Omental fat pad (tissue), 4 donors: ENCODE results near the gene FSCN2. TPM values are rescaled to one million over a fixed set of nuclear protein-coding genes. Genes with fewer than 3 reads are reported as not detected.

Experiments used
- ATAC-seq: fragments of 150-250 bp; one replicate; pipeline ENCODE4 v1.9.1; 2016; ENCODE audit warnings: mild to moderate bottlenecking, moderate library complexity; ENCODE audit not compliant: low FRiP score
- DNase-seq: peaks from one replicate; pipeline ENCODE4 v3.0.0-alpha.2; 2019; ENCODE audit warnings: low spot score
- CTCF ChIP-seq, 3 donors: fragments of 450-650 bp; IDR thresholded peaks; one replicate each; pipeline ENCODE4 v1.5.1; 2016 to 2017; ENCODE audit warnings: antibody characterized with exemption in 3 of 3, mild to moderate bottlenecking in 3 of 3, moderate library complexity in 2 of 3
- total RNA-seq, 4 donors: library from RNA; depleted of rRNA; stranded (reverse); fragments of >200 nt; gene quantifications; one replicate each; pipeline ENCODE4 v1.1.0, GENCODE V29; 2016

Gene FSCN2
- total RNA-seq, 4 donors from 2014 or later, result 0.31 to 0.95 (median 0.36) TPM; not detected in 1

GRCh38 chr17:81523402-81524038, 4.7 kb upstream of the FSCN2 start:
- ATAC-seq, result no peak
- TF ChIP-seq CTCF (IDR thresholded peaks at IDR 0.05), result no peak

GRCh38 chr17:81524039-81524864, 3.9 kb upstream of the FSCN2 start:
- no peak for ATAC-seq
- TF ChIP-seq CTCF (IDR thresholded peaks at IDR 0.05), result no peak
- DNase-seq, result no peak

More at GRCh38 chr17:81523402-81524038, 4.7 kb upstream of the FSCN2 start:
- DNase-seq, result no peak

GRCh38 chr17:81524865-81525159, 3.4 kb upstream of the FSCN2 start:
- DNase-seq (no peak), ATAC-seq (no peak)
- TF ChIP-seq CTCF (IDR thresholded peaks at IDR 0.05), result no peak

- TF ChIP-seq CTCF (IDR thresholded peaks at IDR 0.05), result no peak
- DNase-seq (no peak), ATAC-seq (no peak)
Measured at GRCh38 chr17:81526662-81527571, 1.3 kb upstream of the FSCN2 start.

GRCh38 chr17:81528384-81528650, 140 bp downstream of the FSCN2 start:
- no peak for TF ChIP-seq CTCF (IDR thresholded peaks at IDR 0.05)
- no peak for ATAC-seq
- no peak for DNase-seq

- no peak for TF ChIP-seq CTCF (IDR thresholded peaks at IDR 0.05)
- ATAC-seq (peak; percentile 19), DNase-seq (no peak)
Measured at GRCh38 chr17:81528651-81529436, 667 bp downstream of the FSCN2 start.
